Transverse colon (tissue), 4 donors: ENCODE results near the gene GMIP. TPM values are rescaled to one million over a fixed set of nuclear protein-coding genes. Genes with fewer than 3 reads are reported as not detected.
"Not testable (repeated sequence)": the region's sequence is repeated elsewhere in the genome, so short reads cannot be mapped to it uniquely, and the experiment has no call there.

ENCODE experiments used
- DNase-seq: peaks from one replicate; pipeline ENCODE4 v3.0.0-alpha.2; 2019
- H3K27ac ChIP-seq, 4 donors: fragments of 200-600 bp; sonication (generic); 2 replicates each; pipeline ENCODE4 v1.5.1; 2016 to 2018; ENCODE audit warnings: inconsistent platforms in 4 of 4
- H3K27me3 ChIP-seq: fragments of 200-600 bp; sonication (generic); 2 replicates; pipeline ENCODE4 v1.5.1; 2017; ENCODE audit warnings: inconsistent platforms
- H3K36me3 ChIP-seq, 4 donors: fragments of 200-600 bp; sonication (generic); 2 replicates each; pipeline ENCODE4 v1.5.1; 2017 to 2019; ENCODE audit warnings: inconsistent platforms in 4 of 4
- H3K4me1 ChIP-seq, 4 donors: fragments of 200-600 bp; sonication (generic); 2 replicates each; pipeline ENCODE4 v1.5.1; 2017 to 2020; ENCODE audit warnings: inconsistent platforms in 4 of 4
- H3K4me3 ChIP-seq, 4 donors: fragments of 200-600 bp; sonication (generic); 1 replicate in 1 of 4; 2 replicates in 3 of 4; pipeline versions ENCODE4 v1.5.1 to v1.6.1; 2017 to 2019; ENCODE audit warnings: inconsistent platforms in 4 of 4
- H3K9me3 ChIP-seq, 2 donors: fragments of 200-600 bp; sonication (generic); 2 replicates each; pipeline ENCODE4 v1.5.1; 2017 to 2019; ENCODE audit warnings: inconsistent platforms in 2 of 2
- EP300 ChIP-seq: sonication (generic); formaldehyde crosslinking; IDR thresholded peaks from one replicate; pipeline ENCODE4 v1.6.1; 2017; ENCODE audit warnings: antibody characterized with exemption, low read depth
- POLR2A ChIP-seq: fragments of 450-650 bp; IDR thresholded peaks from one replicate; pipeline ENCODE4 v1.6.1; 2016; ENCODE audit warnings: antibody characterized with exemption, mild to moderate bottlenecking, moderate library complexity
- POLR2AphosphoS5 ChIP-seq, 3 donors: sonication (generic); formaldehyde crosslinking; IDR thresholded peaks; one replicate each; pipeline ENCODE4 v1.6.1; 2016; ENCODE audit warnings: antibody characterized with exemption in 3 of 3
- WGBS, 2 donors: methylation state at CpG; one replicate each; pipeline ENCODE4 v1.1.5; 2018; ENCODE audit warnings: low coverage in 1 of 2; 5-methylcytosine and 5-hydroxymethylcytosine counted together
- in situ Hi-C, 4 donors: fragments of 200-750 bp; cut with MboI; loops; one replicate each; pipeline versions ENCODE4 v1.15.0 to v1.15.1; 2017; ENCODE audit warnings: low sequenced_read_pairs in 3 of 4, low pct_ligation_motif_present in 1 of 4, low pct_unique_long_range_greater_than_20kb in 1 of 4
- intact Hi-C: fragments of 100-400 bp; cut with DNase I; formaldehyde crosslinking; loops from one replicate; pipeline ENCODE4 v1.15.1; 2023; ENCODE audit warnings: low total_unique reads
- total RNA-seq, 4 donors: library from RNA; depleted of rRNA; stranded (reverse); fragments of >200 nt; gene quantifications; one replicate each; pipeline ENCODE4 v1.1.0, GENCODE V29; 2016
- TF ChIP-seq, protein P1 (sequence below), 5 experiments: fragments of 200-600 bp in 3 of 5; fragments of 450-650 bp in 2 of 5; sonication (generic) in 3 of 5; IDR thresholded peaks; 1 replicate in 2 of 5; 2 replicates in 3 of 5; pipeline ENCODE4 v1.5.1; 2016 to 2017; ENCODE audit warnings: antibody characterized with exemption in 5 of 5, inconsistent platforms in 3 of 5, mild to moderate bottlenecking in 2 of 5, moderate library complexity in 1 of 5

GMIP gene, protein sequence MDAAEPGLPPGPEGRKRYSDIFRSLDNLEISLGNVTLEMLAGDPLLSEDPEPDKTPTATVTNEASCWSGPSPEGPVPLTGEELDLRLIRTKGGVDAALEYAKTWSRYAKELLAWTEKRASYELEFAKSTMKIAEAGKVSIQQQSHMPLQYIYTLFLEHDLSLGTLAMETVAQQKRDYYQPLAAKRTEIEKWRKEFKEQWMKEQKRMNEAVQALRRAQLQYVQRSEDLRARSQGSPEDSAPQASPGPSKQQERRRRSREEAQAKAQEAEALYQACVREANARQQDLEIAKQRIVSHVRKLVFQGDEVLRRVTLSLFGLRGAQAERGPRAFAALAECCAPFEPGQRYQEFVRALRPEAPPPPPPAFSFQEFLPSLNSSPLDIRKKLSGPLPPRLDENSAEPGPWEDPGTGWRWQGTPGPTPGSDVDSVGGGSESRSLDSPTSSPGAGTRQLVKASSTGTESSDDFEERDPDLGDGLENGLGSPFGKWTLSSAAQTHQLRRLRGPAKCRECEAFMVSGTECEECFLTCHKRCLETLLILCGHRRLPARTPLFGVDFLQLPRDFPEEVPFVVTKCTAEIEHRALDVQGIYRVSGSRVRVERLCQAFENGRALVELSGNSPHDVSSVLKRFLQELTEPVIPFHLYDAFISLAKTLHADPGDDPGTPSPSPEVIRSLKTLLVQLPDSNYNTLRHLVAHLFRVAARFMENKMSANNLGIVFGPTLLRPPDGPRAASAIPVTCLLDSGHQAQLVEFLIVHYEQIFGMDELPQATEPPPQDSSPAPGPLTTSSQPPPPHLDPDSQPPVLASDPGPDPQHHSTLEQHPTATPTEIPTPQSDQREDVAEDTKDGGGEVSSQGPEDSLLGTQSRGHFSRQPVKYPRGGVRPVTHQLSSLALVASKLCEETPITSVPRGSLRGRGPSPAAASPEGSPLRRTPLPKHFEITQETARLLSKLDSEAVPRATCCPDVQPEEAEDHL
- total RNA-seq, result 10 to 100 TPM; 17.3 to 84.9 (median 27.2) TPM

DNA sequence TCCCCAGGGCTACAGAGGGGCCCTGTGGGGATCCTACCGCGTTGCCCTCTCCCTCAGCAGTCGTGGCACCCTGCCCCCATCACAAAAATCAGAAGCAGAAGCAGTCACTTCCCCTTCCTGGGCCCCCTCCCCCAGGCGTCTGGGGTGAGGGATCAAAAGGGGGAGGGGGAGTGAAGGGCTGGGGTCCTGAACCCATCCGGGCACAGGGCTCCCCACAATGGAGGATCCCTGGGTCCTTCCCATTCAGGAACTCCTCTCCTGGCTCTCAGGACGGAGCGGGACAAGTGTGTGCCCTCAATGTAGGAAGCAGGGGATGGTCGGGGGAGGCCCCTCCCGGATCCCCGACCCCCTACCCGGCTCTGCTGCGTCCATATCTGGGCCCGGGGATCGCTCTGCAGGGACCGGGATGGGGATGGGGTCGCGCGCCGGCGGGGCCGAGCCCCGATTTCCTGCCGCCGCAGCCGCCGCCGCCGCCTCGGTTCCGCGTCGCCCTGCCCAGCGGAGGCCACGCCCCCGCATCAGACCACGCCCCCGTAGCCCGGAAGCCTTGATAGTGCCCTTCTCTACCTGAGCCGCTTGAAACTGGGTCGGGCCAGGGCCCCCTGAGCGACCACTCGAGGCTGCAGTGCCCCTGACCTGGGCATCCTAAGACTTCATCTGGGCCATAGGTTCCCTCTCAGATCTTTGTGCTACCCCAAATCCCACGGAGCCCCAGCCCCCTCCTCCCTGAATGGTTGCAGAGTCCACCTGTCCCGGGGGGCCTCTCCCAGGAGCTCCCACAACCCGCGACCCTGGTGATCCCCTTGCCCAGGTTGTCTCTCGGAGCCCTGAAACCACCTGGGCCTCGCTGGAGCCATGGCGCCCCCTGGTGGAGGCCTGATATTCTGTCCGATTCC, at the start of gene GMIP:
TSS of gene GMIP (minus strand) at position 500 of the 896 bp plus-strand sequence. CDS start at position 372, 128 bp downstream.
- WGBS, 2 donors, result 1% methylated on average over 34 of the region's 50 CpGs; no CpG with 5 or more reads in 1 of the 2 donors
- Histone ChIP-seq H3K36me3 (peaks cover 0 to 17% (median 3%) of the 10 kb centered on the region in 4 donors), H3K4me1 (peaks cover 0 to 10% (median 5%) of the 10 kb centered on the region in 4 donors), H3K27ac (peak within 1 kb of the TSS; percentile 81 to 88 (median 84)), H3K4me3 (peak within 1 kb of the TSS; percentile 38 to 86 (median 81)), H3K9me3 (no peaks in the 10 kb centered on the region), H3K27me3 (no peaks in the 10 kb centered on the region)
- DNase-seq, result peak; percentile 91
- TF ChIP-seq, protein P1, sequence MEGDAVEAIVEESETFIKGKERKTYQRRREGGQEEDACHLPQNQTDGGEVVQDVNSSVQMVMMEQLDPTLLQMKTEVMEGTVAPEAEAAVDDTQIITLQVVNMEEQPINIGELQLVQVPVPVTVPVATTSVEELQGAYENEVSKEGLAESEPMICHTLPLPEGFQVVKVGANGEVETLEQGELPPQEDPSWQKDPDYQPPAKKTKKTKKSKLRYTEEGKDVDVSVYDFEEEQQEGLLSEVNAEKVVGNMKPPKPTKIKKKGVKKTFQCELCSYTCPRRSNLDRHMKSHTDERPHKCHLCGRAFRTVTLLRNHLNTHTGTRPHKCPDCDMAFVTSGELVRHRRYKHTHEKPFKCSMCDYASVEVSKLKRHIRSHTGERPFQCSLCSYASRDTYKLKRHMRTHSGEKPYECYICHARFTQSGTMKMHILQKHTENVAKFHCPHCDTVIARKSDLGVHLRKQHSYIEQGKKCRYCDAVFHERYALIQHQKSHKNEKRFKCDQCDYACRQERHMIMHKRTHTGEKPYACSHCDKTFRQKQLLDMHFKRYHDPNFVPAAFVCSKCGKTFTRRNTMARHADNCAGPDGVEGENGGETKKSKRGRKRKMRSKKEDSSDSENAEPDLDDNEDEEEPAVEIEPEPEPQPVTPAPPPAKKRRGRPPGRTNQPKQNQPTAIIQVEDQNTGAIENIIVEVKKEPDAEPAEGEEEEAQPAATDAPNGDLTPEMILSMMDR (IDR thresholded peaks at IDR 0.05), result peak; percentile 90 to 96 (median 93)
- TF ChIP-seq EP300 (no peak), POLR2A (peak; percentile 69), POLR2AphosphoS5 (IDR thresholded peaks at IDR 0.05) (peak; percentile 4 to 64 (median 38))
- in situ Hi-C loops, result loop anchor here (5.0 to 25.0 kb wide), 3 partner anchors 106 to 111 kb away; partner anchors contain the start of genes CILP2 (in 3 of the 4) and YJEFN3 (in 1 of the 4)
- intact Hi-C loops, result no loop called here

DNA sequence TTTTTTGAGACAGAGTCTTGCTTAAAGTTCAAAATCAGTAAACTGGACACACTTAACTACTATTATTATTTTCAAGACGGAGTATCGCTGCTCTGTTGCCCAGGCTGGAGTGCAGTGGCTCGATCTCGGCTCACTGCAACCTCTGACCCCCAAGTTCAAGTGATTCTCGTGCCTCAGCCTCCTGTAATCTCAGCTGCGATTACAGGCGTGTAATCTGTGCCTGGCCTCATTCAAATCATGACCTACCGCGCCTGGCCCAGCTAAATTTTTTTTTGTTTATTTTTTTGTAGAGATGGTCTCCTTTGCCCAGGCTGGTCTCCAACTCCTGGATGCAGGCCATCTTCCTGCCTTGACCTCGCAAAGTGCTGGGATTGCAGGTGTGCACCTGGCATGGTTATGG, 48.2 kb upstream of the GMIP start:
- intact Hi-C loops, result no loop called here

DNA sequence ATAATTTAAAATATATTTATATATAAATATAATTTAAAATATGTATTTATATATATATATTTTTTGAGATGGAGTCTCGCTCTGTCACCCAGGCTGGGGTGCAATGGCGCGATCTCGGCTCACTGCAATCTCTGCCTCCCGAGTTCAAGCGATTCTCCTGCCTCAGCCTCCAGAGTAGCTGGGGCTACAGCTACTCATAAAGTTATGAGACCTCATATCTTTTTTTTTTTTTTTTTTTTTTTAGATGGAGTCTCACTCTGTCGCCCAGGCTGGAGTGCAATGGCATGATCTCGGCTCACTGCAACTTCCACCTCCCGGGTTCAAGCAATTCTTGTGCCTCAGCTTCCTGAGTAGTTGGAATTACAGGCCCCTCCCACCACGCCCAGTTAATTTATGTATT, 45.6 kb upstream of the GMIP start:
- in situ Hi-C loops, result not testable (repeated sequence)

More for the DNA sequence above, 48.2 kb upstream of the GMIP start:
- TF ChIP-seq, protein P1 (IDR thresholded peaks at IDR 0.05), result no peak
- no peak for TF ChIP-seq POLR2AphosphoS5 (IDR thresholded peaks at IDR 0.05)
- TF ChIP-seq EP300, result no peak
- TF ChIP-seq POLR2A, result no peak
- 88 to 94% methylated on average over 10 of the region's 10 CpGs for WGBS, 2 donors
- Histone ChIP-seq H3K27ac (no peak overlapping the region), H3K4me1 (no peaks in the 10 kb centered on the region), H3K9me3 (peaks cover 3 to 4% of the 10 kb centered on the region in 2 donors), H3K27me3 (no peaks in the 10 kb centered on the region), H3K4me3 (no peak overlapping the region), H3K36me3 (no peaks in the 10 kb centered on the region)
- in situ Hi-C loops, result no loop called here
- no peak for DNase-seq

DNA sequence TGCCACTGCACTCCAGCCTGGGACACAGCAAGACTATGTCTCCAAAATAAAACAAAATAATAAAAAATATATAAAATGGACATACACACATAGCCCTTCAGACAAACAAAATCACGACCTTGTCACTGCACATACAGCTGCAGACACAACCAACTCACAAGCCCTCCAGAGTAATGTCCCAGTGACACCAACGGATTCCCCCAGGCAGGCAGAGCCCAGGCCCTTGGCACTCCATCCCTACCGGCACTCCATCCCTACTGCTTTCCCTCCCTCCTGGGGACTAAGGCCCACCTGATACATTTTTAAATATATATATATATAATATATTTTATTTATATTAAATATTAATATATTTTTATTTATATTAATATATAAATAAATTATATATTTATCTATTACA, 43.6 kb upstream of the GMIP start:
- Histone ChIP-seq H3K4me1 (no peaks in the 10 kb centered on the region), H3K36me3 (peaks cover 0 to 6% (median 0%) of the 10 kb centered on the region in 4 donors), H3K4me3 (no peak overlapping the region), H3K27ac (no peak overlapping the region), H3K9me3 (peaks cover 18 to 32% of the 10 kb centered on the region in 2 donors), H3K27me3 (no peaks in the 10 kb centered on the region)
- intact Hi-C loops, result no loop called here
- in situ Hi-C loops, result no loop called here
- no peak for DNase-seq
- WGBS, 2 donors, result 96 to 97% methylated on average over 3 of the region's 3 CpGs
- TF ChIP-seq, protein P1 (IDR thresholded peaks at IDR 0.05), result no peak
- no peak for TF ChIP-seq POLR2AphosphoS5 (IDR thresholded peaks at IDR 0.05)
- TF ChIP-seq POLR2A, result no peak
- TF ChIP-seq EP300, result no peak

More for the DNA sequence above, 45.6 kb upstream of the GMIP start:
- H3K36me3 ChIP-seq, H3K27me3 ChIP-seq, intact Hi-C loops, H3K27ac ChIP-seq, DNase-seq, H3K4me3 ChIP-seq, H3K4me1 ChIP-seq: not testable (repeated sequence)
- peaks cover 15 to 22% of the 10 kb centered on the region in 2 donors for H3K9me3 ChIP-seq
- WGBS, 2 donors, result 97 to 100% methylated on average over 8 to 10 of the region's 10 CpGs
